HG03520 (cell line): ENCODE results near the gene KLHL29.

ENCODE experiments used
- ATAC-seq: cut with Tn5 transposase; IDR thresholded peaks from one replicate; pipeline ENCODE4 v1.9.1; 2021; ENCODE audit warnings: mild to moderate bottlenecking, moderate library complexity; ENCODE audit not compliant: unreplicated experiment

KLHL29 gene

GRCh38 chr2:23586741-23587306, 201.8 kb downstream of the KLHL29 start:
- ATAC-seq: no peak

- no peak for ATAC-seq
Observed at GRCh38 chr2:23587341-23587880, 202.4 kb downstream of the KLHL29 start.

- ATAC-seq: no peak
Observed at GRCh38 chr2:23588106-23588505, 203.1 kb downstream of the KLHL29 start.

- no peak for ATAC-seq
Observed at GRCh38 chr2:23588508-23589201, 203.7 kb downstream of the KLHL29 start.

GRCh38 chr2:23589220-23589647, 204.3 kb downstream of the KLHL29 start:
- no peak for ATAC-seq

GRCh38 chr2:23589739-23590138, 204.8 kb downstream of the KLHL29 start:
- ATAC-seq: no peak

GRCh38 chr2:23590241-23590869, 205.4 kb downstream of the KLHL29 start:
- no peak for ATAC-seq

GRCh38 chr2:23591111-23591510, 206.1 kb downstream of the KLHL29 start:
- no peak for ATAC-seq

- ATAC-seq: no peak
Observed at GRCh38 chr2:23592061-23592685, 207.2 kb downstream of the KLHL29 start.

GRCh38 chr2:23592898-23593751, 208.1 kb downstream of the KLHL29 start:
- ATAC-seq: no peak

- no peak for ATAC-seq
Observed at GRCh38 chr2:23593752-23594459, 208.9 kb downstream of the KLHL29 start.

- no peak for ATAC-seq
Observed at GRCh38 chr2:23594460-23594825, 209.5 kb downstream of the KLHL29 start.

- ATAC-seq: no peak
Observed at GRCh38 chr2:23595021-23595420, 210.0 kb downstream of the KLHL29 start.

GRCh38 chr2:23595601-23596251, 210.7 kb downstream of the KLHL29 start:
- ATAC-seq: no peak

GRCh38 chr2:23596316-23596885, 211.4 kb downstream of the KLHL29 start:
- no peak for ATAC-seq

GRCh38 chr2:23597687-23598086, 212.7 kb downstream of the KLHL29 start:
- ATAC-seq: no peak

- ATAC-seq: no peak
Observed at GRCh38 chr2:23599006-23599405, 214.0 kb downstream of the KLHL29 start.

GRCh38 chr2:23599667-23600066, 214.7 kb downstream of the KLHL29 start:
- no peak for ATAC-seq

- no peak for ATAC-seq
Observed at GRCh38 chr2:23600346-23600745, 215.4 kb downstream of the KLHL29 start.
